Large intestine (tissue), 3 donors: Measurements from ENCODE around the gene DVL2. TPM values are rescaled to one million over a fixed set of nuclear protein-coding genes. Genes with fewer than 3 reads are reported as not detected.

Experiments used
- DNase-seq, 2 donors: peaks; one replicate each; pipeline versions ENCODE4 v3.0.0 to v3.0.0-alpha.2; 2013
- H3K27ac ChIP-seq: one replicate; pipeline ENCODE4 v1.5.1; 2013; ENCODE audit warnings: low read length
- H3K27me3 ChIP-seq: 2 replicates; pipeline ENCODE4 v1.6.1; 2013; ENCODE audit warnings: low read length; ENCODE audit not compliant: control insufficient read depth, insufficient read depth
- H3K36me3 ChIP-seq: 2 replicates; pipeline ENCODE4 v1.6.1; 2013; ENCODE audit warnings: low read length; ENCODE audit not compliant: control insufficient read depth, insufficient read depth
- H3K4me1 ChIP-seq: one replicate; pipeline ENCODE4 v1.6.1; 2013; ENCODE audit warnings: low read length; ENCODE audit not compliant: control insufficient read depth, insufficient read depth
- H3K4me3 ChIP-seq: one replicate; pipeline ENCODE4 v1.5.1; 2013; ENCODE audit warnings: low read length
- H3K9me3 ChIP-seq: one replicate; pipeline ENCODE4 v1.6.1; 2013; ENCODE audit warnings: mild to moderate bottlenecking, low read depth, low read length, moderate library complexity; ENCODE audit not compliant: control insufficient read depth
- WGBS: methylation state at CpG from one replicate; pipeline ENCODE4 v1.1.5; 2013; ENCODE audit warnings: low lambda C conversion rate; ENCODE audit not compliant: insufficient coverage; 5-methylcytosine and 5-hydroxymethylcytosine counted together
- polyA plus RNA-seq: library from polyadenylated mRNA; unstranded; fragments of 120-200 nt; gene quantifications from one replicate; pipeline ENCODE4 v1.2.1, GENCODE V29; 2013

DVL2 gene
- polyA plus RNA-seq, 1 donor, result 44.5 TPM

GRCh38 chr17:7177954-7178477 lies 56.3 kb downstream of the DVL2 start:
- peak; percentile 56 to 75 for DNase-seq
- Histone ChIP-seq H3K27ac (no peak overlapping the region), H3K4me3 (peak overlapping the region; percentile 40), H3K9me3 (peaks cover 18% of the 10 kb centered on the region), H3K36me3 (no peaks in the 10 kb centered on the region), H3K27me3 (peaks cover 16% of the 10 kb centered on the region), H3K4me1 (peaks cover 28% of the 10 kb centered on the region)
- no CpG with 5 or more reads among the region's 18 CpGs for WGBS

GRCh38 chr17:7177191-7177953 lies 56.9 kb downstream of the DVL2 start:
- Histone ChIP-seq H3K4me3 (peak overlapping the region; percentile 40), H3K27ac (no peak overlapping the region), H3K4me1 (peaks cover 28% of the 10 kb centered on the region), H3K9me3 (peaks cover 18% of the 10 kb centered on the region), H3K36me3 (no peaks in the 10 kb centered on the region), H3K27me3 (peaks cover 16% of the 10 kb centered on the region)
- WGBS, result no CpG with 5 or more reads among the region's 31 CpGs
- peak in 1 of 2 donors; percentile 67 for DNase-seq

- Histone ChIP-seq H3K4me3 (peak overlapping the region; percentile 40), H3K27ac (no peak overlapping the region), H3K9me3 (peaks cover 18% of the 10 kb centered on the region), H3K27me3 (peaks cover 16% of the 10 kb centered on the region), H3K36me3 (no peaks in the 10 kb centered on the region), H3K4me1 (peaks cover 28% of the 10 kb centered on the region)
- WGBS, result no CpG with 5 or more reads among the region's 17 CpGs
- no peak for DNase-seq
Measured at GRCh38 chr17:7176841-7177190, 57.5 kb downstream of the DVL2 start.

GRCh38 chr17:7176107-7176840 lies 58.0 kb downstream of the DVL2 start:
- peaks cover 18% of the 10 kb centered on the region for H3K9me3 ChIP-seq
- H3K27me3 ChIP-seq, result peaks cover 16% of the 10 kb centered on the region
- no peak overlapping the region for H3K27ac ChIP-seq
- H3K4me1 ChIP-seq, result peaks cover 28% of the 10 kb centered on the region
- 100% methylated on average over 1 of the region's 1 CpG for WGBS
- no peaks in the 10 kb centered on the region for H3K36me3 ChIP-seq
- DNase-seq, result no peak
- H3K4me3 ChIP-seq, result no peak overlapping the region

Other genes starting within 250 kb of the DVL2 start
- 1.2 TPM for gene ALOX12, start 238.5 kb downstream of the DVL2 start, polyA plus RNA-seq
- 244 TPM for gene RNASEK, start 221.9 kb downstream of the DVL2 start, polyA plus RNA-seq
- 7.2 TPM for gene BCL6B, start 211.5 kb downstream of the DVL2 start, polyA plus RNA-seq
- gene SLC16A13, start 198.5 kb downstream of the DVL2 start, polyA plus RNA-seq, result 16.9 TPM
- 0.94 TPM for gene SLC16A11, start 190.4 kb downstream of the DVL2 start, polyA plus RNA-seq
- gene CLEC10A, start 154.3 kb downstream of the DVL2 start, polyA plus RNA-seq, result 9.7 TPM
- gene ASGR2, start 119.7 kb downstream of the DVL2 start, polyA plus RNA-seq, result 0.40 TPM
- gene ASGR1, start 55.1 kb downstream of the DVL2 start, polyA plus RNA-seq, result 5.7 TPM
- 16.7 TPM for gene DLG4, start 14.7 kb downstream of the DVL2 start, polyA plus RNA-seq
- 490 TPM for gene ACADVL, start 14.6 kb downstream of the DVL2 start, polyA plus RNA-seq
- gene PHF23, start 4.9 kb upstream of the DVL2 start, polyA plus RNA-seq, result 45.4 TPM
- gene GABARAP, start 7.9 kb upstream of the DVL2 start, polyA plus RNA-seq, result 724 TPM
- 124 TPM for gene CTDNEP1, start 17.2 kb upstream of the DVL2 start, polyA plus RNA-seq
- 45.8 TPM for gene ELP5, start 17.7 kb upstream of the DVL2 start, polyA plus RNA-seq
- 250 TPM for gene CLDN7, start 28.0 kb upstream of the DVL2 start, polyA plus RNA-seq
- gene SLC2A4, start 47.2 kb upstream of the DVL2 start, polyA plus RNA-seq, result 1.1 TPM
- gene YBX2, start 60.1 kb upstream of the DVL2 start, polyA plus RNA-seq, result 2.8 TPM
- gene EIF5A, start 73.1 kb upstream of the DVL2 start, polyA plus RNA-seq, result 263 TPM
- gene GPS2, start 80.8 kb upstream of the DVL2 start, polyA plus RNA-seq, result 53.0 TPM
- 28.7 TPM for gene NEURL4, start 94.8 kb upstream of the DVL2 start, polyA plus RNA-seq
- 12.2 TPM for gene ACAP1, start 102.0 kb upstream of the DVL2 start, polyA plus RNA-seq
- gene KCTD11, start 117.6 kb upstream of the DVL2 start, polyA plus RNA-seq, result 8.2 TPM
- gene TMEM95, start 120.6 kb upstream of the DVL2 start, polyA plus RNA-seq, result 0.04 TPM
- gene TNK1, start 146.6 kb upstream of the DVL2 start, polyA plus RNA-seq, result 7.4 TPM
- 16.9 TPM for gene PLSCR3, start 160.0 kb upstream of the DVL2 start, polyA plus RNA-seq
- 187 TPM for gene TMEM256, start 169.6 kb upstream of the DVL2 start, polyA plus RNA-seq
- 12.9 TPM for gene NLGN2, start 173.3 kb upstream of the DVL2 start, polyA plus RNA-seq
- not detected for gene SPEM1, start 185.8 kb upstream of the DVL2 start, polyA plus RNA-seq
- gene SPEM2, start 191.1 kb upstream of the DVL2 start, polyA plus RNA-seq, result not detected
- gene SPEM3, start 194.3 kb upstream of the DVL2 start, polyA plus RNA-seq, result not detected
- gene TMEM102, start 200.9 kb upstream of the DVL2 start, polyA plus RNA-seq, result 7.5 TPM
- gene FGF11, start 205.0 kb upstream of the DVL2 start, polyA plus RNA-seq, result 1.3 TPM
- gene CHRNB1, start 210.5 kb upstream of the DVL2 start, polyA plus RNA-seq, result 7.4 TPM
- gene ZBTB4, start 245.1 kb upstream of the DVL2 start, polyA plus RNA-seq, result 65.6 TPM
- gene SLC35G6, start 246.9 kb upstream of the DVL2 start, polyA plus RNA-seq, result 0.52 TPM
- gene POLR2A, start 249.8 kb upstream of the DVL2 start, polyA plus RNA-seq, result 98.7 TPM